22Rv1 (cell line): ENCODE data around the gene WWP2.

ENCODE experiments used
- CTCF ChIP-seq: fragments of 450-650 bp; IDR thresholded peaks from 2 replicates; pipeline ENCODE4 v1.5.1; 2017; ENCODE audit warnings: mild to moderate bottlenecking
- ZFX ChIP-seq: fragments of 450-650 bp; IDR thresholded peaks from 2 replicates; pipeline ENCODE4 v1.6.1; 2017; ENCODE audit warnings: antibody characterized with exemption, borderline replicate concordance

DNA sequence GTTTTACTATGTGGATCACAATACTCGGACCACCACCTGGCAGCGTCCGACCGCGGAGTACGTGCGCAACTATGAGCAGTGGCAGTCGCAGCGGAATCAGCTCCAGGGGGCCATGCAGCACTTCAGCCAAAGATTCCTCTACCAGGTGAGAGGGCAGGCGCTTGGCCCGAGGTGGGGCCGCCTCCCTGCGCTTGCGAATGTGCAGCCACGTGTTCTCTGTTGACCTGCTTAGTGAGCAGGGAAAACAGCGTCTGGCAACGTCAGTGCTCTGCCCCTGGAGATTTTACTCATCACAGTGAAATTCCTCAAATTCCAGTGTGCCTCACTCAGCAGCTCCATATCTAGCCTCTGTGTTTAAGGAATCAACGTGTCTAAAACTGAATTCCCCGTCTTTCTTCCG lies 155.6 kb downstream of the WWP2 start:
- TF ChIP-seq CTCF (no peak), ZFX (no peak)
